Amniotic epithelial cell (primary cell): ENCODE results near the gene ADAM11.

Experiments
- DNase-seq: peaks from one replicate; pipeline ENCODE4 v3.0.0-alpha.2; 2010; ENCODE audit warnings: low read depth

The ADAM11 gene

GRCh38 chr17:44830359-44831288, 71.8 kb downstream of the ADAM11 start:
- peak; percentile 41 for DNase-seq

GRCh38 chr17:44831371-44831770, 72.6 kb downstream of the ADAM11 start:
- DNase-seq, result no peak
